GM12891 (cell line): ENCODE data around the gene DLX6.

ENCODE experiments used
- POLR2A ChIP-seq: IDR thresholded peaks from 2 replicates; pipeline ENCODE4 v1.6.1; 2011; ENCODE audit warnings: low read depth, low read length, control low read depth
- POLR2AphosphoS5 ChIP-seq: IDR thresholded peaks from 2 replicates; pipeline ENCODE4 v1.6.1; 2011; ENCODE audit warnings: low read depth, low read length, control low read depth
- SPI1 ChIP-seq: IDR thresholded peaks from 2 replicates; pipeline ENCODE4 v1.6.1; 2011; ENCODE audit warnings: low read depth, low read length, control low read depth
- TAF1 ChIP-seq: IDR thresholded peaks from 2 replicates; pipeline ENCODE4 v1.6.1; 2011; ENCODE audit warnings: low read depth, low read length, control low read depth

DNA sequence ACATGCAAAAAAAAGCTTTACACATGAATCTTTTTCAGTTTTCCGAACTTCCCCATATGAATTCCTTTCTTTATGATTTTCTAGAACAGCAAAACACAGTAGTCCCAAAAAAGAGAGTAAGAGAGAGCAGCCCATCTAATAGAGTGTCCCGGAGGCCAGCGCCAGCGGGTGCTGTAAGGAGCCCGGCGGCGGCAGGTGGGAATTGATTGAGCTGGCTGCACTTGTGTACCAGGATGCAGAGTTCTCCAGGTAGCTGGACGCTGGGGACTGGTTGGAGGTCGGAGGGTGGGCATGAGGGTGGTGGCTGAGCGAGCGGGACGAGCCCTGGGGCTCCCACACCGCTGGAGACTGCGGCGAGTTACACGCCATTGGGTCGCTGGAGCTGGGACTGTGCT is 15.2 kb downstream of the DLX6 start:
- TF ChIP-seq POLR2A = no peak
- TF ChIP-seq POLR2AphosphoS5 = no peak
- no peak for TF ChIP-seq TAF1
- no peak for TF ChIP-seq SPI1
